PC-9 (cell line): ENCODE data around the gene KLK5.

Experiments
- EZH2 ChIP-seq: fragments of 200-600 bp; sonication (generic); IDR thresholded peaks from 2 replicates; pipeline ENCODE4 v1.8.0; 2017; ENCODE audit warnings: antibody characterized with exemption, low read depth
- TF ChIP-seq, protein P1 (sequence below): fragments of 200-600 bp; sonication (generic); conservative IDR thresholded peaks from 2 replicates; pipeline ENCODE4 v1.6.1; 2017; ENCODE audit warnings: mixed run types, antibody characterized with exemption, mild to moderate bottlenecking, moderate library complexity

DNA sequence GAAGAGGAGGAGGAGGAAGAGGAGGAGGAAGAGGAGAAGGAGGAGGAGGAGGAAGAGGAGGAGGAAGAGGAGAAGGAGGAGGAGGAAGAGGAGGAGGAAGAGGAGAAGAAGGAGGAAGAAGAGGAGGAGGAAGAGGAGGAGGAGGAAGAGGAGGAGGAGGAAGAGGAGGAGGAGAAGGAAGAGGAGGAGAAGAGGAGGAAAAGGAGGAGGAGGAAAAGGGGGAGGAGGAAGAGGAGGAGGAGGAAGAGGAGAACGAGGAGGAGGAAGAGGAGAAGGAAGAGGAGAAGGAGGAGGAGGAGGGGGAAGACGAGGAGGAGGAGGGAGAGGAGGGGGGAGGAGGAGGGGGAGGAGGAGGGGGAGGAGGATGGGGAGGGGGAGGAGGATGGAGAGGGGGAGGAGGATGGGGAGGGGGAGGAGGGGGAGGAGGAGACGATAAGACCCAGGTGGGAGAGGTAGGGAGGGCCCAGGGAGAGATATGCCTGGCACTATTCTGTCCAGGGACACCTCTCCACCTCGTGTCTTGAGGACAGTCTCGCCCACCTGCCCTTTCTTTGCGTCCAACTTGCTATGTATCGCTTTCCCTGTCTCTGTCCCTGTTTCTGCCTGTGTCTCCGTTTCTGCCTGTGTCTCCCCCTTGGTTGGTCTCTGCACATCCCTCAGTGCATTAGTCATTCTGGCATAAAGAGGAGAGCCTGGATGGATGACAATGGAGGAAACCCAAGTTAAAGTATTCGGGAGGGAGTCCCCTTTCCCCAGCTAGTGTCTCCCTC lies 7.1 kb upstream of the KLK5 start:
- TF ChIP-seq, protein P1, sequence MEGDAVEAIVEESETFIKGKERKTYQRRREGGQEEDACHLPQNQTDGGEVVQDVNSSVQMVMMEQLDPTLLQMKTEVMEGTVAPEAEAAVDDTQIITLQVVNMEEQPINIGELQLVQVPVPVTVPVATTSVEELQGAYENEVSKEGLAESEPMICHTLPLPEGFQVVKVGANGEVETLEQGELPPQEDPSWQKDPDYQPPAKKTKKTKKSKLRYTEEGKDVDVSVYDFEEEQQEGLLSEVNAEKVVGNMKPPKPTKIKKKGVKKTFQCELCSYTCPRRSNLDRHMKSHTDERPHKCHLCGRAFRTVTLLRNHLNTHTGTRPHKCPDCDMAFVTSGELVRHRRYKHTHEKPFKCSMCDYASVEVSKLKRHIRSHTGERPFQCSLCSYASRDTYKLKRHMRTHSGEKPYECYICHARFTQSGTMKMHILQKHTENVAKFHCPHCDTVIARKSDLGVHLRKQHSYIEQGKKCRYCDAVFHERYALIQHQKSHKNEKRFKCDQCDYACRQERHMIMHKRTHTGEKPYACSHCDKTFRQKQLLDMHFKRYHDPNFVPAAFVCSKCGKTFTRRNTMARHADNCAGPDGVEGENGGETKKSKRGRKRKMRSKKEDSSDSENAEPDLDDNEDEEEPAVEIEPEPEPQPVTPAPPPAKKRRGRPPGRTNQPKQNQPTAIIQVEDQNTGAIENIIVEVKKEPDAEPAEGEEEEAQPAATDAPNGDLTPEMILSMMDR: no peak
- no peak for TF ChIP-seq EZH2
